CD4-positive, alpha-beta T cell (primary cell): Measurements from ENCODE around the gene NCKAP5. TPM values are rescaled to one million over a fixed set of nuclear protein-coding genes. Genes with fewer than 3 reads are reported as not detected.

ENCODE experiments used
- ATAC-seq: fragments of 200-7000 bp; cut with Tn5 transposase; one replicate; pipeline ENCODE4 v1.10.0; 2022; ENCODE audit warnings: mild to moderate bottlenecking; ENCODE audit not compliant: poor library complexity
- CTCF ChIA-PET: fragments of 350-600 bp; sonication (Branson Sonifier 250); formaldehyde crosslinking; loops from one replicate; lab custom pipeline; 2021; ENCODE audit warnings: antibody characterized with exemption, inconsistent platforms; lab: Charles Lee
- POLR2A ChIA-PET: fragments of 350-600 bp; sonication (Branson Sonifier 250); formaldehyde crosslinking; loops from one replicate; lab custom pipeline; 2021; ENCODE audit warnings: antibody characterized with exemption, inconsistent platforms; lab: Charles Lee
- DNase-seq, 14 experiments: peaks; one replicate each; pipeline ENCODE4 v3.0.0-alpha.2; 2013 to 2020; ENCODE audit warnings: mixed read lengths in 2 of 14
- H3K27ac ChIP-seq, 2 donors: one replicate each; pipeline versions ENCODE4 v1.5.1 to v1.7.0; 2013; ENCODE audit warnings: low read length in 2 of 2, low read depth in 1 of 2, mild to moderate bottlenecking in 1 of 2
- H3K27me3 ChIP-seq, 2 experiments: 1 replicate in 1 of 2; 2 replicates in 1 of 2; pipeline versions ENCODE4 v1.6.1 to v1.7.0; 2013; ENCODE audit warnings: low read length in 2 of 2, control low read depth in 1 of 2, mild to moderate bottlenecking in 1 of 2, moderate library complexity in 1 of 2; ENCODE audit not compliant: insufficient read depth in 2 of 2, control insufficient read depth in 1 of 2
- H3K36me3 ChIP-seq: one replicate; pipeline ENCODE4 v1.6.1; 2013; ENCODE audit warnings: low read length, control low read depth; ENCODE audit not compliant: insufficient read depth
- H3K4me1 ChIP-seq: one replicate; pipeline ENCODE4 v1.6.1; 2013; ENCODE audit warnings: low read length, control low read depth; ENCODE audit not compliant: insufficient read depth
- H3K4me3 ChIP-seq: one replicate; pipeline ENCODE4 v1.5.1; 2013; ENCODE audit warnings: mild to moderate bottlenecking, low read length, moderate library complexity
- H3K9me3 ChIP-seq, 2 experiments: 1 replicate in 1 of 2; 2 replicates in 1 of 2; pipeline versions ENCODE4 v1.6.1 to v1.7.0; 2013; ENCODE audit warnings: low read length in 2 of 2, mild to moderate bottlenecking in 2 of 2, control low read depth in 1 of 2, moderate library complexity in 1 of 2; ENCODE audit not compliant: control insufficient read depth in 1 of 2, insufficient read depth in 1 of 2
- H3K27ac Mint-ChIP-seq: one replicate; pipeline ENCODE4 v1.8.0; 2020; ENCODE audit warnings: mixed read lengths
- H3K27me3 Mint-ChIP-seq: one replicate; pipeline ENCODE4 v1.8.0; 2021; ENCODE audit warnings: mixed read lengths
- H3K36me3 Mint-ChIP-seq: one replicate; pipeline ENCODE4 v1.8.0; 2021; ENCODE audit warnings: low read depth, mixed read lengths
- H3K4me1 Mint-ChIP-seq: one replicate; pipeline ENCODE4 v1.8.0; 2021; ENCODE audit warnings: low read depth, mixed read lengths
- H3K4me3 Mint-ChIP-seq: one replicate; pipeline ENCODE4 v1.8.0; 2020; ENCODE audit warnings: mild to moderate bottlenecking, mixed read lengths
- H3K9me3 Mint-ChIP-seq: one replicate; pipeline ENCODE4 v1.8.0; 2020; ENCODE audit warnings: mixed read lengths
- intact Hi-C, 2 experiments: fragments of 100-400 bp; cut with DNase I in 1 of 2; cut with micrococcal nuclease in 1 of 2; formaldehyde crosslinking; loops; one replicate each; pipeline versions ENCODE4 v1.15.1 to v1.9.0; 2023 to 2025; cut with DNase I, micrococcal nuclease
- total RNA-seq, 174 experiments: library from RNA in 2 of 174; stranded (reverse) in 2 of 174; gene quantifications; one replicate each; pipeline ENCODE4 v1.2.3 and lab custom pipeline; 2021 to 2026
- TF ChIP-seq, protein P1 (sequence below): fragments of 200-600 bp; IDR thresholded peaks from one replicate; pipeline ENCODE4 v1.8.0; 2022; ENCODE audit warnings: antibody characterized with exemption, mild to moderate bottlenecking

NCKAP5 gene
- total RNA-seq, 2 experiments from 2014 or later: not detected

DNA sequence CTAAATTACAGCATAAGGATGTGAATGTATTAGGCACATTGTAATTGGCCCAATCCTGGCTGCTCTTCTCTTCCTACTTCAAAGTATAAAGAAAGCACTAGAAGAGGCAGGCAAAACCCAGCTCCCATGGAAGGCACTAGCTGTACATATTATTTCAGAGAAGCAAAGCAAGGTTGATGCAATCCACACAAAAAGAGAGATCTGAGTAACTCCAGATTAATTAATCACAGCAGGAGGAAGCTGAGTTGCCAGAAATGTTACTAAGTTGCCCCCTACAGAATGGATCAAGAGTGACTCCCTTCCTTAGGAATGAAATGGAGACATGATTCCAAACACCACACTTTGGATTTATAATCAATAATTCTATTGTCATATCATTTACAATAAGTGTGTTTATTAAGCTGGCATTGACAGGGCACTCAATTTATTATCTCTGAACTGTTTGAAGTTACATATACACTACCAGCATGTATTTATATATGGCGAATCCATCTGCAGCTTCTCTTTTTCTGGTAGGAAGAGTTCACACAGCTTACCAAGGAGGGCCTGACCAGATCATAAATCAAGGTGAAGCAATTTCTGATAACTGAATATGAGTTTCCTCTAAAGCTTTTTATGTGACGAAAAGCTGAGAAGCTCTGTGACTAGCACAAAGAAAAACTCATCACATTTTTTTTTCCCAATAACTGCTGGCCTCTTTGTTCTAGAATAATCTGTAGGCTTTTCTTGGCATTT is 505.2 kb downstream of the NCKAP5 start:
- Mint-ChIP-seq H3K4me3 (no peak overlapping the region), H3K36me3 (no peaks in the 10 kb centered on the region), H3K27ac (no peak overlapping the region), H3K4me1 (no peaks in the 10 kb centered on the region), H3K9me3 (peaks cover 9% of the 10 kb centered on the region), H3K27me3 (no peaks in the 10 kb centered on the region)
- POLR2A ChIA-PET: no interaction called here
- Histone ChIP-seq H3K4me1 (no peaks in the 10 kb centered on the region), H3K27ac (no peak overlapping the region), H3K4me3 (no peak overlapping the region), H3K27me3 (no peaks in the 10 kb centered on the region), H3K36me3 (no peaks in the 10 kb centered on the region), H3K9me3 (no peaks in the 10 kb centered on the region)
- ATAC-seq (no peak), DNase-seq (no peak)
- TF ChIP-seq, protein P1, sequence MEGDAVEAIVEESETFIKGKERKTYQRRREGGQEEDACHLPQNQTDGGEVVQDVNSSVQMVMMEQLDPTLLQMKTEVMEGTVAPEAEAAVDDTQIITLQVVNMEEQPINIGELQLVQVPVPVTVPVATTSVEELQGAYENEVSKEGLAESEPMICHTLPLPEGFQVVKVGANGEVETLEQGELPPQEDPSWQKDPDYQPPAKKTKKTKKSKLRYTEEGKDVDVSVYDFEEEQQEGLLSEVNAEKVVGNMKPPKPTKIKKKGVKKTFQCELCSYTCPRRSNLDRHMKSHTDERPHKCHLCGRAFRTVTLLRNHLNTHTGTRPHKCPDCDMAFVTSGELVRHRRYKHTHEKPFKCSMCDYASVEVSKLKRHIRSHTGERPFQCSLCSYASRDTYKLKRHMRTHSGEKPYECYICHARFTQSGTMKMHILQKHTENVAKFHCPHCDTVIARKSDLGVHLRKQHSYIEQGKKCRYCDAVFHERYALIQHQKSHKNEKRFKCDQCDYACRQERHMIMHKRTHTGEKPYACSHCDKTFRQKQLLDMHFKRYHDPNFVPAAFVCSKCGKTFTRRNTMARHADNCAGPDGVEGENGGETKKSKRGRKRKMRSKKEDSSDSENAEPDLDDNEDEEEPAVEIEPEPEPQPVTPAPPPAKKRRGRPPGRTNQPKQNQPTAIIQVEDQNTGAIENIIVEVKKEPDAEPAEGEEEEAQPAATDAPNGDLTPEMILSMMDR: no peak
- CTCF ChIA-PET: no interaction called here
- intact Hi-C loops: no loop called here

DNA sequence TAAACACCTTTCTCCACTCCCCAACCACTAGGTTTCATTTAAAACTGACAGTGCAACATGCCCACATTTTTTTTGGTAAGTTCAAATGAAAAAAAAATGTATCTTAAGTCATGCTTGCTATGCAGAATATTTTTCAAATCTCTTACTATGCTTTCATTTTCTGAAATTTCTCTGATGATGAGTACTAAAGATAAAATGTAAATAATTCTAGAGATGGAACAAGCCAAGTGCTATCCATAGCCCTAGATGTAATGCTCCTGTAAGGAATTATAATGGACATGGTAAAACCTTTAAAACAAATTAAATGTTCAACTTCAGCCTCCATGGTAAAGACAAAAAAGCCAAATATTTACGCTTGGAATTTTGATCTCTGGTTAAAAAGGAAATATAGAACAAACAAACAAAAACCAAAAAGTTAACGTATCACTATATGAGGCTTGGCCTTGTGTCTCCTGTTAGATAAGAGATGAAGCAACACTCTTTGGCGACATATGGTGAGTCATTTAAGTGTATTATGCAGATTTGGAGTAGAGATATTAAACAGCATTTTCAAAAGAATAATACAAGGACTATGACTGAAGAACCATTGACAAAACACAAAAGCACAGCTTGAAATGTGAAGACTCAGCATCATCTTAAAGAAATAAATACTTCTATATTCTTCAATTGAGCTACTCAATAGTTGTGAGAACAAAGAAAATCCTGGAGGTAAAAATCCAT is 506.2 kb downstream of the NCKAP5 start:
- DNase-seq (no peak), ATAC-seq (no peak)
- Histone ChIP-seq H3K4me3 (no peak overlapping the region), H3K27ac (no peak overlapping the region), H3K36me3 (no peaks in the 10 kb centered on the region), H3K27me3 (no peaks in the 10 kb centered on the region), H3K9me3 (no peaks in the 10 kb centered on the region), H3K4me1 (no peaks in the 10 kb centered on the region)
- ChIA-PET CTCF (no interaction called here), POLR2A (no interaction called here)
- Mint-ChIP-seq H3K27me3 (no peaks in the 10 kb centered on the region), H3K36me3 (no peaks in the 10 kb centered on the region), H3K4me3 (no peak overlapping the region), H3K27ac (no peak overlapping the region), H3K4me1 (no peaks in the 10 kb centered on the region), H3K9me3 (peaks cover 9% of the 10 kb centered on the region)
- intact Hi-C loops: no loop called here
- TF ChIP-seq, protein P1: no peak

DNA sequence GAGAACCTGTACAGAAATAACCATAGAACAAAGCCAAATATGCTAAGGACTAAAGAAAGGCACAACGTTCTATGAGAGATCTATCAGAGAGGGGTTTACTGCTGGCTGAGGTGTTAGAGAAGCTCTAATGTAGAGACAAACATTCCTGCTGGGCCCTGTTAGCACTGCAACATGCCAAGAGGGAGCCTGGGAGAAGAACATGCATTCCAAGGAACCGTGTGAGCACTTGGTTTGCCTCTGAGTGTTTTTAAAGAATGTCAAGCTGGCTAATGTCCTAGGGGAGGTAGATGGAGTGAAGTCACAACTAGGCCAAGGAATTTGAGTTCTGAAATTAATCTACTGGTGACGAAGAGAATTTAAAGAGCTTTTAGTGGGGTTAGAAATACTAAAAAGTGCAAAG is 514.0 kb downstream of the NCKAP5 start:
- no peak for DNase-seq
- Histone ChIP-seq H3K27me3 (no peaks in the 10 kb centered on the region), H3K4me3 (no peak overlapping the region), H3K27ac (no peak overlapping the region), H3K4me1 (no peaks in the 10 kb centered on the region), H3K9me3 (peaks cover 0 to 8% of the 10 kb centered on the region in 2 experiments), H3K36me3 (no peaks in the 10 kb centered on the region)
- Mint-ChIP-seq H3K4me1 (no peaks in the 10 kb centered on the region), H3K4me3 (no peak overlapping the region), H3K9me3 (peaks cover 5% of the 10 kb centered on the region), H3K36me3 (no peaks in the 10 kb centered on the region), H3K27me3 (no peaks in the 10 kb centered on the region), H3K27ac (no peak overlapping the region)
- TF ChIP-seq, protein P1: no peak
- intact Hi-C loops: no loop called here
- ATAC-seq: no peak
- POLR2A ChIA-PET: no interaction called here
- CTCF ChIA-PET: no interaction called here
